Cardiac fibroblast (primary cell): ENCODE measurements around the gene IBSP.

Source experiments
- DNase-seq, 2 donors: peaks; one replicate each; pipeline versions ENCODE4 v3.0.0 to v3.0.0-alpha.2; 2010; ENCODE audit warnings: low read depth in 2 of 2
- H3K4me3 ChIP-seq, 2 donors: replicated peaks in 1 of 2; 1 replicate in 1 of 2; 2 replicates in 1 of 2; pipeline ENCODE4 v1.5.1; 2011; ENCODE audit warnings: low read depth in 2 of 2, low read length in 2 of 2, mild to moderate bottlenecking in 2 of 2, moderate library complexity in 1 of 2
- TF ChIP-seq, protein P1 (sequence below): IDR thresholded peaks from one replicate; pipeline ENCODE4 v1.5.1; 2011; ENCODE audit warnings: low read depth, mild to moderate bottlenecking, low read length, inconsistent platforms

The IBSP gene

DNA sequence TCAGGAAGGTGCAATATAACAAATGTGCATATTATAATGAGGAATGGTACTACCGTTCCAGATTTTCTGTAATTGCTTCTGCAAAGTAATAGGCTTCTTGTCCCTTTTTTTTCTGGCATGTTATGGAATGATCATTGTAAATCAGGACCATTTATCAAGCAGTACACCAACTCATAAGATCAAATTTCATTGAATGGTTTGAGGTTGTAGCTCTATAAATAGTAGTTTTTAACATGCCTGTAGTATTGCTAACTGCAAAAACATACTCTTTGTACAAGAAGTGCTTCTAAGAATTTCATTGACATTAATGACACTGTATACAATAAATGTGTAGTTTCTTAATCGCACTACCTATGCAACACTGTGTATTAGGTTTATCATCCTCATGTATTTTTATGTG lies 12.6 kb downstream of the IBSP start:
- TF ChIP-seq, protein P1, sequence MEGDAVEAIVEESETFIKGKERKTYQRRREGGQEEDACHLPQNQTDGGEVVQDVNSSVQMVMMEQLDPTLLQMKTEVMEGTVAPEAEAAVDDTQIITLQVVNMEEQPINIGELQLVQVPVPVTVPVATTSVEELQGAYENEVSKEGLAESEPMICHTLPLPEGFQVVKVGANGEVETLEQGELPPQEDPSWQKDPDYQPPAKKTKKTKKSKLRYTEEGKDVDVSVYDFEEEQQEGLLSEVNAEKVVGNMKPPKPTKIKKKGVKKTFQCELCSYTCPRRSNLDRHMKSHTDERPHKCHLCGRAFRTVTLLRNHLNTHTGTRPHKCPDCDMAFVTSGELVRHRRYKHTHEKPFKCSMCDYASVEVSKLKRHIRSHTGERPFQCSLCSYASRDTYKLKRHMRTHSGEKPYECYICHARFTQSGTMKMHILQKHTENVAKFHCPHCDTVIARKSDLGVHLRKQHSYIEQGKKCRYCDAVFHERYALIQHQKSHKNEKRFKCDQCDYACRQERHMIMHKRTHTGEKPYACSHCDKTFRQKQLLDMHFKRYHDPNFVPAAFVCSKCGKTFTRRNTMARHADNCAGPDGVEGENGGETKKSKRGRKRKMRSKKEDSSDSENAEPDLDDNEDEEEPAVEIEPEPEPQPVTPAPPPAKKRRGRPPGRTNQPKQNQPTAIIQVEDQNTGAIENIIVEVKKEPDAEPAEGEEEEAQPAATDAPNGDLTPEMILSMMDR = no peak
- no peak for DNase-seq

DNA sequence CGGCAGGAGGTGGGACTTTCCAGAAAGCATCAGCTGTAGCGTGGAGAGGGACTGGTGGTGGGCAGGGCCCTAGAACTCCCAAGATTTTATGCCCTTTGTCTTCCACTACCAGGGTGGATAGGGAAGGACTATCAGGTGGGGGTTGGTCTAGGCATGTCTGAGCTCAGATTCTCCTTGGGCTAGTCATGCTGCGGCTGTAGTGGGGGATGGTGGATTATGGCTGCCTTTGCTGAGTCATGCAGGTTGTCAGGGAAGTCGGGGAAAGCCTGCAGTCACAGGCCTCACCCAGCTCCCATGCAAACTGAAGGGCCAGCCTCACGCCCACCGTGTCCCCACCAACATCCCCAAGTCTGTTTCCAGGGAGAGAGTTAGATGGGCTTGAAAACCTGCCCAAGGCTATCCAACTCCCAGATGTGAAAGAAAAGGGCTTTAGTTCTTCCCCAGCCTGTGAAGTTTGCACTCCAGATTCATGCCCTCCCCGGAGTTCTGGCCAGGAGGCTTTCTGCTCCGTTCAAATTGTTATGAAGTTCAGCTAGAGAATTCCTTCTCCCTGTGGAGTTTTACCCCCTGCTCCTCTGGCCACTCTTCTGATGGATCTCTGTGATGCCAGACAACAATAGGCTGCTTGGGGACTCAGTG lies 20.0 kb downstream of the IBSP start:
- TF ChIP-seq, protein P1 = no peak
- peak; percentile 37 to 90 for DNase-seq

More for the DNA sequence above, 12.6 kb downstream of the IBSP start:
- H3K4me3 ChIP-seq = no peak overlapping the region

DNA sequence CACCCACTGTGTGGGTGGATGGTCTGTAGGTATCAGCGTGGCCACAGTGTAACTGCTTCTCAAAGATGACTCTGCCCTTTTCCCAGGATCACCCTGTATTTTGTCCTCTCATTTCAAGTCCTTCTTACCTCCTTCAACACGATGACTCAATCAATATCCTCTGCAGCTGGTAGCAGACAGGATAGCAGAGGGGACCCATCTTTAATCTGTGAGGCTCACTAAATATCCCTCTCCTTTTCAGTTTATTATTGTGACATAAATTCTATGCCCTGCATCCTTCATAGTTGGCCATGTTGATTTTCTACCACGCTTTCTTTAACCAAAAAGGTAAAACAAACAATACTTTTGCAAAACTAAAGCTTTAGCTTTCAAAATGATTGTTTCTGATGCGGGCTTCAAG lies 23.8 kb downstream of the IBSP start:
- TF ChIP-seq, protein P1 = no peak
- no peak for DNase-seq
- no peak overlapping the region for H3K4me3 ChIP-seq

More for the DNA sequence above, 20.0 kb downstream of the IBSP start:
- H3K4me3 ChIP-seq = no peak overlapping the region

DNA sequence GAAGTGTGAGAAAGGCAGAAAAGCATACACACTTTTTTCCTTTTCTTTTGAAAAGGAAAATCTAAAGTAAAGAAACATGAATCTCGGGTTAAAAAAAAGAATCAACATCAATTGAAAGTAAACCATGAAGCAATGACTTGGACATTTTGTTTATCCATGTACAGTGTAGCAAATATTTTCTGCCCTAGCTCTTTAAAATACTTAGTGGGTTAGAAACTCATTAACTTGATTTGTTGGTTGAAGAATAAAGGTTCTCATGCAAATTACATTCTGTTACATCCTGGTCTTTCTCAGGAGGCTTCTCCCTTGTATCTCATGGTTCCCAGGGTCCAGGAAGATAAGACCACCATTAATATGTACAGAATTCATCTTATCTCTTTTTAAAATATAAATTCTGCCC lies 24.4 kb downstream of the IBSP start:
- TF ChIP-seq, protein P1 = no peak
- no peak for DNase-seq
- no peak overlapping the region for H3K4me3 ChIP-seq

DNA sequence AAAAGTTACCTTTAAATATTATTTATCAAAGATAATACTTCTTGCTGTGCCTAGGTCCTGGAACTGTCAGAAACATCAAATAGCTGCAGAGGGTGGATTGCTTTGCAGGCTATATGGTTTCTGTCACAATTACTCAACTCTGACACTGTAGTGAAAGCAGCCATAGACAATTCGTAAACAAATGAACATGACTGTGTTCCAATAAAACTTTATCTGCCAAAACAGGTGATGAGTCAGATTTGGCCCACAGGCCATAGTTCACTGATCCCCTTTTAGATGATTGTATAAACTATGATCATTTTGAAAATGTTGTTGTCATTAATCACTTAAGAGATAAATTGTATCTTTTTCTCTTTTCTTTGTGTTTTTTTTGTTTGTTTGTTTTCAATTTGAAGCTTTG lies 25.0 kb downstream of the IBSP start:
- TF ChIP-seq, protein P1 = no peak
- no peak overlapping the region for H3K4me3 ChIP-seq
- no peak for DNase-seq

DNA sequence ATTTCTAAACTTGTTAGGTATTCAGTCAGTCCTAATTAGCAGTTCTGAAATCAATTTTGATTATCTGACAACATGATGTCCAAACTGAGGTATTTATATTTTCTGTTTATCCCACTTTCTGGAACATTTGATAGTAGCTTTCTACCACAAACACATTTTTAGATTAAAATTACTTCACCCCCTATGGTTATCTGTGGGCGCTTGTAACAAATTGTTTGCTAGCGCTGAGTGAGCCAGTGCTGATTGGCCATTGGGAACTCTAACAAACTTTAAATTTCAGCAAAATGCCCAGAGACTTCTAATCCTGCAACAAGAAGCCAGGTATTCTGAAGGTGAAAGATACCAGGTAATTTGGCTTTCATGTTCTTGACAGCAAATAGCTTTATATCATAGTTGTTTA lies 33.3 kb downstream of the IBSP start, which contains the start of gene MEPE:
Gene MEPE (plus strand): TSS at position 301 of the 400 bp plus-strand sequence. CDS start 1,746 bp downstream, outside the sequence.
- no peak for DNase-seq
- no peak within 1 kb of the TSS for H3K4me3 ChIP-seq
- TF ChIP-seq, protein P1 = no peak

DNA sequence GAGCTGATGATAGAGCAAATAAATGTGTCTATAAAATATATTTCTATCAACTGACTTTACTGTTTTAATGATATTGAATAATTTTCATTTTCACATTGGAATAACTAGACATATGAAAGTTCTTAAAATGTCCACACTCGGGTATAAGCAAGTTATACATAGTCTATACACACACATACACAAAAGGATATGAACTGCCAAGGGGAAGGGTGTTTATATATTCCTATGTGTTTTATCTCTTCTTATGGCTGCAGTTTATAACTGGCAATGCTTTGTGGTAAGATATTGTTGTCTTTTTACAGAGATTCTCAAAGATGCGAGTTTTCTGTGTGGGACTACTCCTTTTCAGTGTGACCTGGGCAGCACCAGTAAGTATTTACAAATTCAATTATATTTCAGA lies 35.0 kb downstream of the IBSP start:
- no peak for DNase-seq
- H3K4me3 ChIP-seq = no peak overlapping the region

More for the DNA sequence above, 35.0 kb downstream of the IBSP start:
- TF ChIP-seq, protein P1 = no peak
